SKM-1 treated with dmso at 0.1 percent for 144 hours (cell line): ENCODE data around the gene KLF13.

Experiments used
- DNase-seq: peaks from one replicate; lab custom pipeline; 2025; ENCODE audit not compliant: unreplicated experiment; lab: John Stamatoyannopoulos, UW

The KLF13 gene

GRCh38 chr15:31377030-31377429 is 50.4 kb downstream of the KLF13 start:
- no peak for DNase-seq

GRCh38 chr15:31378363-31378903 is 51.8 kb downstream of the KLF13 start:
- DNase-seq = no peak

- DNase-seq = no peak
Observed at GRCh38 chr15:31379042-31379441, 52.4 kb downstream of the KLF13 start.

GRCh38 chr15:31379577-31379976 is 52.9 kb downstream of the KLF13 start:
- DNase-seq = no peak

- DNase-seq = no peak
Observed at GRCh38 chr15:31381801-31382712, 55.4 kb downstream of the KLF13 start.

GRCh38 chr15:31382713-31383045 is 56.0 kb downstream of the KLF13 start:
- DNase-seq = no peak

- no peak for DNase-seq
Observed at GRCh38 chr15:31383139-31383538, 56.5 kb downstream of the KLF13 start.

GRCh38 chr15:31384568-31384967 is 57.9 kb downstream of the KLF13 start:
- no peak for DNase-seq

GRCh38 chr15:31385736-31386135 is 59.1 kb downstream of the KLF13 start:
- no peak for DNase-seq

- DNase-seq = no peak
Observed at GRCh38 chr15:31387092-31387478, 60.5 kb downstream of the KLF13 start.

- no peak for DNase-seq
Observed at GRCh38 chr15:31387479-31388118, 61.0 kb downstream of the KLF13 start.

GRCh38 chr15:31389576-31389975 is 62.9 kb downstream of the KLF13 start:
- DNase-seq = no peak

GRCh38 chr15:31390029-31390428 is 63.4 kb downstream of the KLF13 start:
- DNase-seq = no peak

GRCh38 chr15:31390777-31391486 is 64.3 kb downstream of the KLF13 start:
- no peak for DNase-seq

- DNase-seq = peak; percentile 46
Observed at GRCh38 chr15:31391687-31392671, 65.3 kb downstream of the KLF13 start.

- DNase-seq = no peak
Observed at GRCh38 chr15:31392761-31393401, 66.2 kb downstream of the KLF13 start.

GRCh38 chr15:31393444-31394091 is 66.9 kb downstream of the KLF13 start:
- no peak for DNase-seq

GRCh38 chr15:31396881-31397560 is 70.4 kb downstream of the KLF13 start:
- no peak for DNase-seq
